Neural progenitor cell (in vitro differentiated cells): ENCODE measurements around the gene SMARCAL1. TPM values are rescaled to one million over a fixed set of nuclear protein-coding genes. Genes with fewer than 3 reads are reported as not detected.

Source experiments
- DNase-seq: peaks from one replicate; pipeline ENCODE4 v3.0.0-alpha.2; 2016; ENCODE audit warnings: low spot score
- H2AFZ ChIP-seq: fragments of 200-600 bp; sonication (generic); replicated peaks from 2 replicates; pipeline ENCODE4 v1.6.1; 2016; ENCODE audit warnings: antibody characterized with exemption
- H3F3A ChIP-seq: fragments of 200-600 bp; sonication (generic); 2 replicates; pipeline ENCODE4 v1.6.1; 2016; ENCODE audit warnings: antibody characterized with exemption, low read depth
- H3K27ac ChIP-seq: fragments of 200-600 bp; sonication (generic); 2 replicates; pipeline ENCODE4 v1.5.1; 2016; ENCODE audit warnings: mild to moderate bottlenecking
- H3K27me3 ChIP-seq: fragments of 200-600 bp; sonication (generic); 2 replicates; pipeline ENCODE4 v1.6.1; 2016; ENCODE audit warnings: mild to moderate bottlenecking, moderate library complexity
- H3K36me3 ChIP-seq: fragments of 200-600 bp; sonication (generic); 2 replicates; pipeline ENCODE4 v1.5.1; 2016
- H3K4me1 ChIP-seq: fragments of 200-600 bp; sonication (generic); 2 replicates; pipeline ENCODE4 v1.6.1; 2016; ENCODE audit warnings: mixed run types
- H3K4me2 ChIP-seq: fragments of 200-600 bp; sonication (generic); 2 replicates; pipeline ENCODE4 v1.6.1; 2016
- H3K4me3 ChIP-seq: fragments of 200-600 bp; sonication (generic); 2 replicates; pipeline ENCODE4 v1.5.1; 2016
- H3K79me2 ChIP-seq: fragments of 200-600 bp; sonication (generic); 2 replicates; pipeline ENCODE4 v1.6.1; 2016; ENCODE audit warnings: low read depth
- H3K9ac ChIP-seq: fragments of 200-600 bp; sonication (generic); 2 replicates; pipeline ENCODE4 v1.6.1; 2016
- H3K9me3 ChIP-seq: fragments of 200-600 bp; sonication (generic); 2 replicates; pipeline ENCODE4 v1.5.1; 2016; ENCODE audit warnings: low read depth
- H4K20me1 ChIP-seq: fragments of 200-600 bp; sonication (generic); 2 replicates; pipeline ENCODE4 v1.6.1; 2016; ENCODE audit warnings: low read depth
- H3K27ac Mint-ChIP-seq: 3 replicates; pipeline ENCODE4 v1.8.0; 2021; ENCODE audit warnings: mixed read lengths
- H3K27me3 Mint-ChIP-seq: 2 replicates; pipeline ENCODE4 v1.8.0; 2022; ENCODE audit warnings: low read depth, mild to moderate bottlenecking, inconsistent platforms, moderate library complexity, mixed read lengths; ENCODE audit not compliant: insufficient read depth
- H3K36me3 Mint-ChIP-seq: 3 replicates; pipeline ENCODE4 v1.8.0; 2021; ENCODE audit warnings: mixed read lengths
- H3K4me1 Mint-ChIP-seq: 3 replicates; pipeline ENCODE4 v1.8.0; 2021; ENCODE audit warnings: mixed read lengths
- H3K4me3 Mint-ChIP-seq: 3 replicates; pipeline ENCODE4 v1.8.0; 2021; ENCODE audit warnings: mild to moderate bottlenecking, moderate library complexity, mixed read lengths
- H3K9me3 Mint-ChIP-seq: 3 replicates; pipeline ENCODE4 v1.8.0; 2020; ENCODE audit warnings: mixed read lengths
- EZH2 ChIP-seq: fragments of 200-600 bp; sonication (generic); IDR thresholded peaks from 2 replicates; pipeline ENCODE4 v1.6.1; 2017; ENCODE audit warnings: antibody characterized with exemption, mild to moderate bottlenecking, moderate library complexity
- EZH2phosphoT487 ChIP-seq: fragments of 200-600 bp; sonication (generic); IDR thresholded peaks from 2 replicates; pipeline ENCODE4 v1.6.1; 2017; ENCODE audit warnings: antibody characterized with exemption
- total RNA-seq: library from RNA; depleted of rRNA; stranded (reverse); fragments of >200 nt; gene quantifications from 2 replicates; pipeline ENCODE4 v1.2.3, GENCODE V29; 2015; ENCODE audit warnings: low replicate concordance
- TF ChIP-seq, protein P1 (sequence below): fragments of 200-600 bp; sonication (generic); IDR thresholded peaks from 2 replicates; pipeline ENCODE4 v1.5.1; 2017; ENCODE audit warnings: antibody characterized with exemption, mild to moderate bottlenecking

The SMARCAL1 gene
- total RNA-seq, 1 donor from 2014 or later, result 21.9 TPM

DNA sequence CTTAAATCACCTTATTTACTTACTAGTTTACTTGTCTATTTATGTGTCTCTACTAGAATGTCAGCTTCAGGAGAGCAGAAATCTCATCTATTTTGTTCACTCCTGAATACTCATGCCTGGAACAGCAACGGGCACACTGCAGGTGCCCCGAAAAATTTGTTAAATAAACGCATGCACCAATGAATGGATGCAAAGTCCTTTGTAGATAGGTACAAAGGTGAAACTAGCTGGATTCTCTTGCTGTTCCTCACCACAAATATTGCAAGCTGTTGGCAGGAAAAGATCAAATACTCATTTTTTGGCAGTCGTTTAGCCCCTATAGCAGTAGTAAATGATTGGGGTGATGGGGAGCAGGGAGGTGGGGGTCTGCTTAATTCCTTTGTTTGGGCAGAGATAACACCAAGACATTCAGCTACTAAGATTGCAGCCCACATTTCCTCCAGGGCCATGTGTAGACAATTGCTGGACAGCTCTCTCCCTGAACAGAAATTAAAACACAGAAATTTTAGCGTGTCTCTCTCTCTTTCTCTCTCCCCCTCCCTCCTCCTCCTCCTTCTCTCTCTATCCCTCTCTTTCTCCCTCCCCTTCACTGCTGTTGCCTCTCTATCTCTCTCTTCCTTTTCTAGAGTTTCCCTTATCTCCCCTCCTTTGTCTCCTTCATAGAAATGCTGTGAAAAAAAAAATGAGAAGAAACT lies 45.4 kb upstream of the SMARCAL1 start:
- H3K4me3 Mint-ChIP-seq, result no peak overlapping the region
- H3K4me2 ChIP-seq, result no peak overlapping the region
- peaks cover 2% of the 10 kb centered on the region for H3K9me3 Mint-ChIP-seq

DNA sequence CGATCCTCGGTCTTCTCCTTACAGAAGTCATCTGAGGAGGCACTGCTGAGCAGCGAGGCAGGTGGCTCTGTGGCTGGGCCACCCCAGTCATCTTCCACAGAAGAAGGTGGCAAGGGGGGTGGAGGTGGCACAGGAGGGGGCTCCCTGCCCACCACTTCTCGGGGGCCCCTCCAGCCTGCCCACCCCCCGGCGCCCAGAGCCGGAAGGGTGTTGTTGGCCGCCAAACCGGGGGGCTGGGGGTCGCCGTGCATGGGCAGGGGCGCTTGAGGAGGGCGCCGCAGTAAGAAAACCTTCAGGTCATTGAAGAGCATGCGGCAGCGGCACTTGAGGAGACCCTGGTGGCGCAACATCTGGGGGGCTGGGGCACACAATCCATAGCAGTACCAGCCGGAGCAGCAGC lies 42.5 kb upstream of the SMARCAL1 start:
- no peak overlapping the region for H2AFZ ChIP-seq
- H3K79me2 ChIP-seq, result no peaks in the 10 kb centered on the region
- H4K20me1 ChIP-seq, result peaks cover 4% of the 10 kb centered on the region
- Mint-ChIP-seq H3K4me3 (no peak overlapping the region), H3K36me3 (no peaks in the 10 kb centered on the region), H3K4me1 (peaks cover 21% of the 10 kb centered on the region), H3K27ac (no peak overlapping the region), H3K27me3 (peaks cover 30% of the 10 kb centered on the region), H3K9me3 (peaks cover 2% of the 10 kb centered on the region)
- peaks cover 22% of the 10 kb centered on the region for H3K4me1 ChIP-seq
- peaks cover 64% of the 10 kb centered on the region for H3K27me3 ChIP-seq
- peaks cover 25% of the 10 kb centered on the region for H3F3A ChIP-seq
- H3K36me3 ChIP-seq, result no peaks in the 10 kb centered on the region
- H3K4me2 ChIP-seq, result peak overlapping the region; percentile 95
- H3K27ac ChIP-seq, result no peak overlapping the region
- no peaks in the 10 kb centered on the region for H3K9me3 ChIP-seq
- TF ChIP-seq, protein P1, sequence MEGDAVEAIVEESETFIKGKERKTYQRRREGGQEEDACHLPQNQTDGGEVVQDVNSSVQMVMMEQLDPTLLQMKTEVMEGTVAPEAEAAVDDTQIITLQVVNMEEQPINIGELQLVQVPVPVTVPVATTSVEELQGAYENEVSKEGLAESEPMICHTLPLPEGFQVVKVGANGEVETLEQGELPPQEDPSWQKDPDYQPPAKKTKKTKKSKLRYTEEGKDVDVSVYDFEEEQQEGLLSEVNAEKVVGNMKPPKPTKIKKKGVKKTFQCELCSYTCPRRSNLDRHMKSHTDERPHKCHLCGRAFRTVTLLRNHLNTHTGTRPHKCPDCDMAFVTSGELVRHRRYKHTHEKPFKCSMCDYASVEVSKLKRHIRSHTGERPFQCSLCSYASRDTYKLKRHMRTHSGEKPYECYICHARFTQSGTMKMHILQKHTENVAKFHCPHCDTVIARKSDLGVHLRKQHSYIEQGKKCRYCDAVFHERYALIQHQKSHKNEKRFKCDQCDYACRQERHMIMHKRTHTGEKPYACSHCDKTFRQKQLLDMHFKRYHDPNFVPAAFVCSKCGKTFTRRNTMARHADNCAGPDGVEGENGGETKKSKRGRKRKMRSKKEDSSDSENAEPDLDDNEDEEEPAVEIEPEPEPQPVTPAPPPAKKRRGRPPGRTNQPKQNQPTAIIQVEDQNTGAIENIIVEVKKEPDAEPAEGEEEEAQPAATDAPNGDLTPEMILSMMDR, result no peak
- TF ChIP-seq EZH2phosphoT487 (no peak), EZH2 (no peak)
- DNase-seq, result no peak
- H3K9ac ChIP-seq, result no peak overlapping the region
- no peak overlapping the region for H3K4me3 ChIP-seq

More for the DNA sequence above, 45.4 kb upstream of the SMARCAL1 start:
- no peaks in the 10 kb centered on the region for H3K79me2 ChIP-seq
- H2AFZ ChIP-seq, result no peak overlapping the region
- TF ChIP-seq, protein P1, result no peak
- TF ChIP-seq EZH2, result no peak
- H3F3A ChIP-seq, result peaks cover 16% of the 10 kb centered on the region
- no peak overlapping the region for H3K4me3 ChIP-seq
- Mint-ChIP-seq H3K4me1 (peaks cover 15% of the 10 kb centered on the region), H3K36me3 (no peaks in the 10 kb centered on the region), H3K27me3 (peaks cover 16% of the 10 kb centered on the region), H3K27ac (no peak overlapping the region)
- H4K20me1 ChIP-seq, result no peaks in the 10 kb centered on the region
- peaks cover 22% of the 10 kb centered on the region for H3K4me1 ChIP-seq
- H3K27me3 ChIP-seq, result peaks cover 41% of the 10 kb centered on the region
- no peak overlapping the region for H3K9ac ChIP-seq
- DNase-seq, result no peak
- no peaks in the 10 kb centered on the region for H3K36me3 ChIP-seq
- no peak overlapping the region for H3K27ac ChIP-seq
- H3K9me3 ChIP-seq, result no peaks in the 10 kb centered on the region

DNA sequence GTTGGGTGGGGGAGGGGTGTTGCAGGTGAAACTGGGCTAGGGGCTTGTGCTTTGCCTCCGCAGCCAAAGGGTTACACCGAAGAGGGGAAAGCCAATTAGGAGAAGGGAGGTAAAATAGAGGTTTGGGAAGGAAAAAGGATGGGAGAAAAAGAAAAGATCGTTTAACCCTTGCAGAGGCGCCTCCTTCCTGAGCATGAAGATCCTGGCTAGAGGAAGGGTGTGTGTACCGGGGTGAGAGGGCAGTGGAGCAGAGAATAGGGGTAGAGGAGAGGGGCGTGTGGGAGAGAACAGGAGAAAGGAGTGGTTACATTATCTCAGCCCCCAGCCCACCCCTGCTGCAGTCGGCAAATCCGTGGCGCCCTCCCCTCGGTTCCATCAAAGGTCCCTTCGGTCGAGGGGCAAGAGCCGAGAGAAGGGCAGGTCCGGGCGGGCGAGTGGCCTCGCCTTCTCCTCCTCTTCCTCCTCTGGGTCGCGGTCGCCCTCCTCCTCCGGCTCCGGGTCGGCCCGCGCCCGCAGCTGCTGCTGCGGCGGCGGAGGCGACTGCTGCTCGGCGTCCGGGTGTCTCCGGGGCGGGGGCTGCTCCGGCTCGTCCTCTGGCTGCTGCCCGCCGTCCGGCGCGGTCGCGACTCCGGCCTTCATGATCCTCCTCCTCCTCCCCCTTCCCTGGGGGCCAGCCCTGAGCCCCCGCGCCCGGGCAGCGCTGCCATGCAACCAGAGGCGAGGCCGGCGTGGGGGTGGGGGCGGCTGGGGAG lies 41.1 kb upstream of the SMARCAL1 start:
- Histone ChIP-seq H3F3A (peaks cover 25% of the 10 kb centered on the region), H4K20me1 (peaks cover 4% of the 10 kb centered on the region), H3K4me2 (peak overlapping the region; percentile 95), H3K27me3 (peaks cover 74% of the 10 kb centered on the region), H3K36me3 (no peaks in the 10 kb centered on the region), H3K9ac (no peak overlapping the region), H3K4me3 (peak overlapping the region; percentile 65), H3K27ac (no peak overlapping the region), H3K9me3 (no peaks in the 10 kb centered on the region), H3K79me2 (no peaks in the 10 kb centered on the region), H3K4me1 (peaks cover 22% of the 10 kb centered on the region), H2AFZ (peak overlapping the region; percentile 61)
- DNase-seq, result peak; percentile 70
- Mint-ChIP-seq H3K4me1 (peaks cover 21% of the 10 kb centered on the region), H3K27me3 (peaks cover 30% of the 10 kb centered on the region), H3K36me3 (no peaks in the 10 kb centered on the region), H3K9me3 (peaks cover 2% of the 10 kb centered on the region), H3K27ac (no peak overlapping the region), H3K4me3 (peak overlapping the region; percentile 81)
- TF ChIP-seq EZH2 (no peak), EZH2phosphoT487 (no peak)
- TF ChIP-seq, protein P1, result no peak
